Psoas muscle (tissue), 8 donors: ENCODE data around the gene DCAF10. TPM values are rescaled to one million over a fixed set of nuclear protein-coding genes. Genes with fewer than 3 reads are reported as not detected.
"Not testable (repeated sequence)": the region's sequence is repeated elsewhere in the genome, so short reads cannot be mapped to it uniquely, and the experiment has no call there.

Experiments
- ATAC-seq, 4 donors: fragments of 200-7000 bp; cut with Tn5 transposase; one replicate each; pipeline ENCODE4 v1.9.1; 2020; ENCODE audit warnings: moderate library complexity in 3 of 4, mild to moderate bottlenecking in 2 of 4
- DNase-seq, 2 donors: peaks; one replicate each; pipeline ENCODE4 v3.0.0-alpha.2; 2020
- H3K27ac ChIP-seq: fragments of 200-600 bp; one replicate; pipeline ENCODE4 v1.8.0; 2022
- H3K27me3 ChIP-seq, 3 donors: fragments of 200-600 bp in 1 of 3; one replicate each; pipeline versions ENCODE4 v1.6.1 to v1.8.0; 2013 to 2022; ENCODE audit warnings: low read length in 2 of 3, mild to moderate bottlenecking in 2 of 3, moderate library complexity in 1 of 3; ENCODE audit not compliant: insufficient read depth in 3 of 3
- H3K36me3 ChIP-seq, 2 donors: fragments of 200-600 bp in 1 of 2; one replicate each; pipeline versions ENCODE4 v1.6.1 to v1.8.0; 2013 to 2022; ENCODE audit warnings: low read depth in 1 of 2, mild to moderate bottlenecking in 1 of 2, moderate library complexity in 1 of 2; ENCODE audit not compliant: insufficient read depth in 1 of 2
- H3K4me1 ChIP-seq: fragments of 200-600 bp; one replicate; pipeline ENCODE4 v1.8.0; 2022
- H3K4me3 ChIP-seq: fragments of 200-600 bp; one replicate; pipeline ENCODE4 v1.8.0; 2022; ENCODE audit warnings: mild to moderate bottlenecking
- H3K9me3 ChIP-seq: fragments of 200-600 bp; one replicate; pipeline ENCODE4 v1.8.0; 2022
- whole genome bisulfite sequencing, 3 donors: extraction: QIAGEN DNeasy Blood & Tissue Kit; methylation state at CpG; one replicate each; pipeline versions ENCODE4 v1.1.6 to v1.1.7; 2013; 5-methylcytosine and 5-hydroxymethylcytosine counted together
- intact Hi-C, 2 donors: fragments of 100-400 bp; cut with DNase I; formaldehyde crosslinking; loops; one replicate each; pipeline versions ENCODE4 v1.11.0 to v1.14.2; 2022
- polyA plus RNA-seq, 3 donors: library from polyadenylated mRNA; stranded (reverse); fragments of 200-250 nt; gene quantifications; one replicate each; pipeline ENCODE4 v1.2.3, GENCODE V29; 2013
- total RNA-seq, 4 donors: library from RNA; stranded (reverse); fragmentation: NEBNext Ultra II Directional in 2 of 4; extraction: Animal tissue kit (Norgen Biotek cat#: 25700) in 2 of 4; gene quantifications; one replicate each; pipeline versions ENCODE4 v1.2.1 to v1.2.4, GENCODE V29; 2021 to 2023
- TF ChIP-seq, protein P1 (sequence below): fragments of 200-600 bp; IDR thresholded peaks from one replicate; pipeline ENCODE4 v1.8.0; 2022; ENCODE audit warnings: antibody characterized with exemption
- donor health status: healthy with polysubstance abuse.
- donor health status: DM: no; HTN: no; CAD: no; lungs with moderate emphysema.
- donor health status: Bipolar disorder and iron deficiency.
- donor health status: healthy.
- donor health status: DM: yes; HTN: yes; CAD: no.
- donor health status: DM: no; HTN: no; CAD: no.
- donor health status: DM: no; HTN: no; CAD: no.
- donor health status: DM: yes; HTN: yes; CAD: no.

The DCAF10 gene
- total and polyA plus RNA-seq, 7 donors, result 9.7 to 27.2 (median 20.2) TPM

DNA sequence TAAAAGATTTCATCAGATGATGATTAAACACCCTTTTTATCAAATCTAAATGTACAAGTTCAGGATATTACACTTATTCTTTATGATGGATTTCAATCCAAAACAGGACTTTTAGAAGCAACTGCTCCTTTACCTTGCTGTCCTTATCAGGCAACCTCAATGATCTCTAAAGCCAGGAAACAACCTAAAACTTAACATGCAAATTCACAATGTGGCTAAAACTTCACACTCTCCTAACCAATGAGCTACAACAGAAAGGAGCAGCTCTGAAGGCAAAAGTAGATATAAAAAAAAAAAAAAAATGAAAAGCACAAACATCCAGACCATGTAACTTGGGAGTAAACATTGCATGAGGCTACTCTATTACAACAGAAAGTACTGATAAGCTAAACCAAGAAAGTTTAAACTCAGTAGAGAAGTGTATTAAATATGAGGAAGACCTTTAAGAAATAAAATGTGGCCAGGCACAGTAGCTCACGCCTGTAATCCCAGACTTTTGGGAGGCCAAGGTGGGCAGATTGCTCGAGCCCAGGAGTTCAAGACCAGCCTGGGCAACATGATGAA is 80.4 kb downstream of the DCAF10 start:
- H3K9me3 ChIP-seq, result no peaks in the 10 kb centered on the region
- no peak overlapping the region for H3K4me3 ChIP-seq
- DNase-seq, result no peak
- 91 to 95% (median 94%) methylated on average over 2 of the region's 2 CpGs for WGBS, 3 donors
- H3K27me3 ChIP-seq, result no peaks in the 10 kb centered on the region
- no peaks in the 10 kb centered on the region for H3K4me1 ChIP-seq
- H3K27ac ChIP-seq, result no peak overlapping the region
- intact Hi-C loops, result no loop called here
- peaks cover 0 to 36% of the 10 kb centered on the region in 2 donors for H3K36me3 ChIP-seq
- no peak for ATAC-seq
- TF ChIP-seq, protein P1, sequence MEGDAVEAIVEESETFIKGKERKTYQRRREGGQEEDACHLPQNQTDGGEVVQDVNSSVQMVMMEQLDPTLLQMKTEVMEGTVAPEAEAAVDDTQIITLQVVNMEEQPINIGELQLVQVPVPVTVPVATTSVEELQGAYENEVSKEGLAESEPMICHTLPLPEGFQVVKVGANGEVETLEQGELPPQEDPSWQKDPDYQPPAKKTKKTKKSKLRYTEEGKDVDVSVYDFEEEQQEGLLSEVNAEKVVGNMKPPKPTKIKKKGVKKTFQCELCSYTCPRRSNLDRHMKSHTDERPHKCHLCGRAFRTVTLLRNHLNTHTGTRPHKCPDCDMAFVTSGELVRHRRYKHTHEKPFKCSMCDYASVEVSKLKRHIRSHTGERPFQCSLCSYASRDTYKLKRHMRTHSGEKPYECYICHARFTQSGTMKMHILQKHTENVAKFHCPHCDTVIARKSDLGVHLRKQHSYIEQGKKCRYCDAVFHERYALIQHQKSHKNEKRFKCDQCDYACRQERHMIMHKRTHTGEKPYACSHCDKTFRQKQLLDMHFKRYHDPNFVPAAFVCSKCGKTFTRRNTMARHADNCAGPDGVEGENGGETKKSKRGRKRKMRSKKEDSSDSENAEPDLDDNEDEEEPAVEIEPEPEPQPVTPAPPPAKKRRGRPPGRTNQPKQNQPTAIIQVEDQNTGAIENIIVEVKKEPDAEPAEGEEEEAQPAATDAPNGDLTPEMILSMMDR, result no peak

DNA sequence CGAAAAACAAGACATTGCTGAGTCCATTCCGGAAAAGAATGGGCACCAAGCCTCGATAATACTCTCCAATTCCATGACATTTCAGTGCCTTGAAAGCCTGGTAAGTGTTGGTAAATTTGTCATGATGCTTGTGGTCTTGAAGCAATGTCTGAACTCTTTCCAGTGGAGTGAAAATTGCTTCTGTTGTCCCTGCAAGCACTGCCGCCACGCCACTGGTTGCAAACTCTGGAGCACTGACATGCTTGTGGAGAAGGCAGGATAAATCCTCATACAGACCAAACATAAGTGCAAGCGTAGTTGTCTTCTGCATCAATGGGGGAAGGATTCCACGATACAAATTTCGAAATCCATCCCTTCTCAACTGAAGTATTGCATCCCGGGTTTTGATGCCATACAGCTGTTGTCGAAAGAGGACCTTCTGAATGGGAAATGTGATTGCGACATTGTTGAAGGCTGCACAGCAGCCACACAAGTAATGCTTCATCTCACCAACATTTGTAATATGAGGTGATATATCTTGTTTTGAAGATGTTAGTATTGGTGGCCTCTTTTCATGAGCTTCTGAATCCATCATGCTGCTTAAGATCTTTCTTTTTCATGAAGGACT is 87.5 kb downstream of the DCAF10 start:
- H3K27me3 ChIP-seq, H3K27ac ChIP-seq, H3K4me3 ChIP-seq, intact Hi-C loops, DNase-seq, H3K9me3 ChIP-seq, H3K4me1 ChIP-seq, ATAC-seq: not testable (repeated sequence)
- H3K36me3 ChIP-seq, result peaks cover 0 to 43% of the 10 kb centered on the region in 2 donors
- WGBS, 3 donors, result 83 to 89% (median 87%) methylated on average over 11 of the region's 11 CpGs

DNA sequence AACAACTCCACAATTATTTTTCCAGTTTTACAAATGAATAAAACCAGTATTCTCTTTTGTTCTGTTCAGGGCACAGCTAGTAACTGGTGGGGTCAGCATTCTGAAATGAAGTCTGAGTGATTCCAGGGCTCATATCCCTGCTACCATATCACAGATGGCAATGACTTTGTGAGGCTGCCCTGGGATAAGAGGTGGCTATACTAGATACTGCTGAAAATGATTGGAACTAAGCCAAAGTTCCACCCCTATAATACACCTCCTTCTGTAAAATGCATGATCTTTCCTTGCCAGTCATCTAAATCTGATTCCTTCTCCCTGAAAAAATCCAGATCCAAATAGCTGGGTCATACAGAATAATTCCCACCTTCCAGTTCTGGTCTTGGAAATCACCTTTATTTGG is 88.9 kb downstream of the DCAF10 start:
- ATAC-seq, result no peak
- Histone ChIP-seq H3K4me3 (no peak overlapping the region), H3K27me3 (no peaks in the 10 kb centered on the region), H3K4me1 (no peaks in the 10 kb centered on the region), H3K27ac (no peak overlapping the region), H3K36me3 (peaks cover 3 to 57% of the 10 kb centered on the region in 2 donors), H3K9me3 (no peaks in the 10 kb centered on the region)
- TF ChIP-seq, protein P1, result no peak
- DNase-seq, result no peak
- intact Hi-C loops, result no loop called here

DNA sequence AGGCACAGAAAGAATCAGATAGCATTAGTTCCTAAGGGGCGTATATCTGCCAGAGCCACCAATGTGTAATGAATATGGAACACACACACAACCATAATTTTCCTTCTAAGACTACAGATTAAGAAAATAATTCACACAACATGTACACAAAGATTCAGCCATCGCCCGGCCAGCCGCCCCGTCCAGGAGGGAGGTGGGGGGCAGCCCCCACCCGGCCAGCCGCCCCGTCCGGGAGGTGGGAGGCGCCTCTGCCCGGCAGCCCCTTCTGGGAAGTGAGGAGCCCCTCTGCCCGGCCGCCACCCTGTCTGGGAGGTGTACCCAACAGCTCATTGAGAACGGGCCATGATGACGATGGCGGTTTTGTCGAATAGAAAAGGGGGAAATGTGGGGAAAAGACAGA is 90.4 kb downstream of the DCAF10 start:
- H3K27me3 ChIP-seq, H3K4me3 ChIP-seq, H3K4me1 ChIP-seq, H3K27ac ChIP-seq, DNase-seq, ATAC-seq, intact Hi-C loops, H3K9me3 ChIP-seq: not testable (repeated sequence)
- 96 to 97% (median 96%) methylated on average over 13 to 14 of the region's 17 CpGs for WGBS, 3 donors
- H3K36me3 ChIP-seq, result peaks cover 10 to 69% of the 10 kb centered on the region in 2 donors

DNA sequence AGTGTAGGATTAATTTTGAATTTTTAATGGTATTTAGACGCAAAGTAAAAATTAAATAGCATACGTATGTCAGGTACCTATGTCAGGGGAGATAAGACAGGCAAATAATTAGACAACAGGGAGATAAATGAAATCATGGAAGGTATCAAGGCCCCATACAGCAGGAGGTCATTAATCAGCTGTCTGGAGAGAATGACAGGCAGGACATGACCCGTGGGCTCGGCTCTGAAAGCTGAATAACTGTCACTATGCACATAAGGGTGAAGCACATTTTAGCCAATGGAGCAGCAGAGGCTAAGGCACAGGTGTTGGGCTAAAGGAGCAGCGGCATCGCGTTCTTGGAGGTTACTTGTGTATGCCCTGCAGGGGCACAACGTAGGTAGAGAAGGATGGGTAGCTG is 91.5 kb downstream of the DCAF10 start:
- Histone ChIP-seq H3K27ac (no peak overlapping the region), H3K9me3 (no peaks in the 10 kb centered on the region), H3K4me3 (no peak overlapping the region), H3K4me1 (no peaks in the 10 kb centered on the region), H3K36me3 (peaks cover 10 to 71% of the 10 kb centered on the region in 2 donors), H3K27me3 (no peaks in the 10 kb centered on the region)
- WGBS, 3 donors, result 77 to 83% (median 79%) methylated on average over 8 of the region's 8 CpGs
- intact Hi-C loops, result no loop called here
- TF ChIP-seq, protein P1, result no peak
- ATAC-seq (no peak), DNase-seq (no peak)
